Measurements from ENCODE around the gene KMO. TPM values are rescaled to one million over a fixed set of nuclear protein-coding genes. Genes with fewer than 3 reads are reported as not detected.
A peak's percentile ranks its signal among the peaks of the same experiment; 100 is the strongest.

Gene KMO
- total RNA-seq, 1 donor from 2014 or later = not detected

DNA sequence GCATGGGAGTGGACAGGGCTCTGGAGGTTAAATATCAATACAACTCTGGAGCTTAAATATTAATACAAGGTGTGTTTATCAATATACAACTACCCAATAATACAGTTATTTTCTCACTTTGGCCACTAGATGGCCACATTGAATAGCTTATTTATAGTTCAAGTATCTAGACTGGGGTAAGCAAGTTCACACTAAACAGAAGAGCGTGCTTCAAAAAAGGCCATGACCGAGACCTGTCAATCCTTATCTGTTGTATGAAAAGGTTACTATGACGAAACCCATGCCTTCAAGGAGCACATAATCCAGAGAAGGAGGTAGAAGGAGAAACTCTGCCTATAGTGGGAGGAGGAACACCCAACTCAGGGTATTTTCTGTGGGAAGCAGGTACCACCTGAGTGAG is 78.9 kb downstream of the KMO start:
- H3K4me2 ChIP-seq = no peak overlapping the region
- no peaks in the 10 kb centered on the region for H3K27me3 Mint-ChIP-seq (ENCODE audit: insufficient read depth, low read depth)
- peak; percentile 44 for DNase-seq (ENCODE audit: low spot score)
- H3K4me3 ChIP-seq = no peak overlapping the region
- no peaks in the 10 kb centered on the region for H3K36me3 ChIP-seq
- H3K9me3 ChIP-seq (ENCODE audit: low read depth) = no peaks in the 10 kb centered on the region
- no peaks in the 10 kb centered on the region for H3K9me3 Mint-ChIP-seq
- H3K27ac ChIP-seq = no peak overlapping the region
- H3F3A ChIP-seq (ENCODE audit: low read depth) = no peaks in the 10 kb centered on the region
- H3K36me3 Mint-ChIP-seq = peaks cover 3% of the 10 kb centered on the region
- no peaks in the 10 kb centered on the region for H3K4me1 ChIP-seq
- no peak overlapping the region for H3K9ac ChIP-seq
- TF ChIP-seq, protein P1, sequence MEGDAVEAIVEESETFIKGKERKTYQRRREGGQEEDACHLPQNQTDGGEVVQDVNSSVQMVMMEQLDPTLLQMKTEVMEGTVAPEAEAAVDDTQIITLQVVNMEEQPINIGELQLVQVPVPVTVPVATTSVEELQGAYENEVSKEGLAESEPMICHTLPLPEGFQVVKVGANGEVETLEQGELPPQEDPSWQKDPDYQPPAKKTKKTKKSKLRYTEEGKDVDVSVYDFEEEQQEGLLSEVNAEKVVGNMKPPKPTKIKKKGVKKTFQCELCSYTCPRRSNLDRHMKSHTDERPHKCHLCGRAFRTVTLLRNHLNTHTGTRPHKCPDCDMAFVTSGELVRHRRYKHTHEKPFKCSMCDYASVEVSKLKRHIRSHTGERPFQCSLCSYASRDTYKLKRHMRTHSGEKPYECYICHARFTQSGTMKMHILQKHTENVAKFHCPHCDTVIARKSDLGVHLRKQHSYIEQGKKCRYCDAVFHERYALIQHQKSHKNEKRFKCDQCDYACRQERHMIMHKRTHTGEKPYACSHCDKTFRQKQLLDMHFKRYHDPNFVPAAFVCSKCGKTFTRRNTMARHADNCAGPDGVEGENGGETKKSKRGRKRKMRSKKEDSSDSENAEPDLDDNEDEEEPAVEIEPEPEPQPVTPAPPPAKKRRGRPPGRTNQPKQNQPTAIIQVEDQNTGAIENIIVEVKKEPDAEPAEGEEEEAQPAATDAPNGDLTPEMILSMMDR (IDR thresholded peaks at IDR 0.05) = peak; percentile 76
- no peak for TF ChIP-seq EZH2 (IDR thresholded peaks at IDR 0.05)
- no peak for TF ChIP-seq EZH2phosphoT487 (IDR thresholded peaks at IDR 0.05)
- peaks cover 13% of the 10 kb centered on the region for H3K4me1 Mint-ChIP-seq
- no peaks in the 10 kb centered on the region for H3K27me3 ChIP-seq
- no peaks in the 10 kb centered on the region for H3K79me2 ChIP-seq (ENCODE audit: low read depth)
- peaks cover 12% of the 10 kb centered on the region for H4K20me1 ChIP-seq (ENCODE audit: low read depth)
- no peak overlapping the region for H3K27ac Mint-ChIP-seq
- no peak overlapping the region for H2AFZ ChIP-seq (replicated peaks)
- no peak overlapping the region for H3K4me3 Mint-ChIP-seq

DNA sequence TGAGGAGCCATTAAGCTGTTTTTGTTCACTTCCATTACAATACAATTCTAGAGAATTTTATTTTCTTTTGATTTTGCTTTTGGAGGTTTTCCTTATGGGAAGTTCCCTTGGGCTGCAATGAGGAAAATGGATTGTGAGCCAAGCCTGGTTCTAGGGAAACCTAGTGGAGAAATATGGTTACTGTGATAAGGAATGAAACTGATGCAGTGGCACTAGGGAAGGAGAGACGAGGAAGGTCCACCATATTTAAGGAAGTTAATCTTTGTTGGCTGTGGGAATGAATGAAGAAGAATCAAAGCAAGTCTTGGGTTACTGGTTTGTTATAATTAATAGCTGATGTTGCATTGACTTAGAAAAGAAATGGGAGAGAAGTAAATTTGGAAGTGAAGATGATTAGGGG is 79.6 kb downstream of the KMO start:
- no peak overlapping the region for H3K4me2 ChIP-seq
- no peak overlapping the region for H3K27ac Mint-ChIP-seq
- no peak overlapping the region for H3K4me3 ChIP-seq
- H3F3A ChIP-seq (ENCODE audit: low read depth) = no peaks in the 10 kb centered on the region
- H3K27me3 ChIP-seq = no peaks in the 10 kb centered on the region
- no peaks in the 10 kb centered on the region for H3K27me3 Mint-ChIP-seq (ENCODE audit: insufficient read depth, low read depth)
- H3K79me2 ChIP-seq (ENCODE audit: low read depth) = no peaks in the 10 kb centered on the region
- no peak overlapping the region for H2AFZ ChIP-seq (replicated peaks)
- H3K36me3 Mint-ChIP-seq = peaks cover 3% of the 10 kb centered on the region
- DNase-seq (ENCODE audit: low spot score) = no peak
- H3K4me3 Mint-ChIP-seq = no peak overlapping the region
- no peak overlapping the region for H3K27ac ChIP-seq
- H3K36me3 ChIP-seq = no peaks in the 10 kb centered on the region
- no peaks in the 10 kb centered on the region for H3K9me3 ChIP-seq (ENCODE audit: low read depth)
- no peak overlapping the region for H3K9ac ChIP-seq
- peaks cover 13% of the 10 kb centered on the region for H3K4me1 Mint-ChIP-seq
- no peaks in the 10 kb centered on the region for H3K9me3 Mint-ChIP-seq
- peaks cover 12% of the 10 kb centered on the region for H4K20me1 ChIP-seq (ENCODE audit: low read depth)
- TF ChIP-seq EZH2phosphoT487 (IDR thresholded peaks at IDR 0.05) (no peak), EZH2 (IDR thresholded peaks at IDR 0.05) (no peak)
- TF ChIP-seq, protein P1 (IDR thresholded peaks at IDR 0.05) = no peak
- no peaks in the 10 kb centered on the region for H3K4me1 ChIP-seq

DNA sequence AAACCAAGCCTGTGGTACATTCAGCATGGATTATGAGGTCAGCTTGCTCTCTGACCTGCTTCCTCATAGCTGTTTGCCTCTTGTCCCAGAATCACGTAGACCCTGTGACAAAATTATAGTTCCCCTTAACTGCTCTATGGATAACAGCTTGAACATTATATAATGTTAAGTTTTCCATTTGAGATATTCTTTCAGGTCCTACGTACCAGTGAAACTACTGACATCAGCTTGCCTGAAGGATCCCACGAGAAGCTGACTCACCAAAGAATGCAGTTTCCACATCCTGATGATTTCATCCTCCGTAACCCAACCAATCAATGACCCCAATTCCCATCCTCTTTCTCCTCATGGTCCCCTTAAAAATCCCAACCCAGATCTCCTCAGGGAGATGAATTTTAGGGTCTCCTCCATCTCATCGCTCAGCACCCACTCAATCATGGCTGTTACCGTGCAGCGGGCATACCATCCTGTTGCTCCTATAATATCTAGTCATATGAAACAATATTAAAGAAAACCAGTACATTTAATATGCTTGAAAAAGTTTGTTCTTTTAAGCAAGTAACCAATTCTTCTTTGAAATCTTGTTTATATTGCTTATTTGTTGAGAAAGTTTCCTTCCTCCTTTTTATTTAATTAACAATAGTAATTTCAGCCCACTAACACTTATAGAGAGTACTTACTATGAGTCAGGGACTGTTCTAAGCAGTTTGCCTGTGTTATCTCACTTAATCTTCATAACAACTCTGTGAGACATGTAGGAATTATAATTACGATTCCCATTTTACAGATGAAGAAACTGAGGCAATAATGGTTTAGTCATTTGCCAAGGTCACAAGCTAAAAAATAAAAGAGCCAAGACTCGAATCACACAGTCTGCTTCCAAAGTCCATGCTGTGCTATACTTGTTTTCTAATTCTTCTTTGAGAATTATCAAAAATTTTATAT is 80.6 kb downstream of the KMO start:
- no peaks in the 10 kb centered on the region for H3K27me3 Mint-ChIP-seq (ENCODE audit: insufficient read depth, low read depth)
- Histone ChIP-seq H3K9ac (no peak overlapping the region), H3F3A (ENCODE audit: low read depth) (no peaks in the 10 kb centered on the region), H3K36me3 (no peaks in the 10 kb centered on the region), H3K79me2 (ENCODE audit: low read depth) (no peaks in the 10 kb centered on the region), H3K4me3 (no peak overlapping the region), H2AFZ (replicated peaks) (no peak overlapping the region), H3K27me3 (no peaks in the 10 kb centered on the region), H3K4me2 (no peak overlapping the region), H4K20me1 (ENCODE audit: low read depth) (peaks cover 6% of the 10 kb centered on the region), H3K4me1 (no peaks in the 10 kb centered on the region), H3K9me3 (ENCODE audit: low read depth) (no peaks in the 10 kb centered on the region), H3K27ac (no peak overlapping the region)
- H3K27ac Mint-ChIP-seq = no peak overlapping the region
- peaks cover 13% of the 10 kb centered on the region for H3K4me1 Mint-ChIP-seq
- DNase-seq (ENCODE audit: low spot score) = no peak
- TF ChIP-seq, protein P1 (IDR thresholded peaks at IDR 0.05) = no peak
- TF ChIP-seq EZH2 (IDR thresholded peaks at IDR 0.05) (no peak), EZH2phosphoT487 (IDR thresholded peaks at IDR 0.05) (no peak)
- H3K9me3 Mint-ChIP-seq = no peaks in the 10 kb centered on the region
- H3K36me3 Mint-ChIP-seq = peaks cover 3% of the 10 kb centered on the region
- H3K4me3 Mint-ChIP-seq = no peak overlapping the region

Measured in neural progenitor cell (in vitro differentiated cells).